Measurements from ENCODE around the gene LRFN2.

- TF ChIP-seq GABPA (IDR thresholded peaks at IDR 0.05; ENCODE audit: borderline replicate concordance, insufficient read depth, low read length) (no peak), RAD21 (IDR thresholded peaks at IDR 0.05 in 1 of 2, conservative IDR thresholded peaks at IDR 0.05 in 1 of 2; ENCODE audit: low read depth in 2 of 2, low read length in 2 of 2) (no peak)
These were observed 245.4 kb downstream of the LRFN2 start for GRCh38 chr6:40341726-40342125.

All from H1 (cell line).